ENCODE measurements around the gene DPF3.

- no peak for TF ChIP-seq POLR2A (IDR thresholded peaks at IDR 0.05)
- TF ChIP-seq, protein P1, sequence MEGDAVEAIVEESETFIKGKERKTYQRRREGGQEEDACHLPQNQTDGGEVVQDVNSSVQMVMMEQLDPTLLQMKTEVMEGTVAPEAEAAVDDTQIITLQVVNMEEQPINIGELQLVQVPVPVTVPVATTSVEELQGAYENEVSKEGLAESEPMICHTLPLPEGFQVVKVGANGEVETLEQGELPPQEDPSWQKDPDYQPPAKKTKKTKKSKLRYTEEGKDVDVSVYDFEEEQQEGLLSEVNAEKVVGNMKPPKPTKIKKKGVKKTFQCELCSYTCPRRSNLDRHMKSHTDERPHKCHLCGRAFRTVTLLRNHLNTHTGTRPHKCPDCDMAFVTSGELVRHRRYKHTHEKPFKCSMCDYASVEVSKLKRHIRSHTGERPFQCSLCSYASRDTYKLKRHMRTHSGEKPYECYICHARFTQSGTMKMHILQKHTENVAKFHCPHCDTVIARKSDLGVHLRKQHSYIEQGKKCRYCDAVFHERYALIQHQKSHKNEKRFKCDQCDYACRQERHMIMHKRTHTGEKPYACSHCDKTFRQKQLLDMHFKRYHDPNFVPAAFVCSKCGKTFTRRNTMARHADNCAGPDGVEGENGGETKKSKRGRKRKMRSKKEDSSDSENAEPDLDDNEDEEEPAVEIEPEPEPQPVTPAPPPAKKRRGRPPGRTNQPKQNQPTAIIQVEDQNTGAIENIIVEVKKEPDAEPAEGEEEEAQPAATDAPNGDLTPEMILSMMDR (IDR thresholded peaks at IDR 0.05), result no peak
Observed at GRCh38 chr14:72636094-72636493, 257.8 kb downstream of the DPF3 start.

All from right lobe of liver (tissue), 4 donors.